Osteoblast (primary cell): ENCODE data around the gene FXYD2. TPM values are rescaled to one million over a fixed set of nuclear protein-coding genes. Genes with fewer than 3 reads are reported as not detected.
A peak's percentile ranks its signal among the peaks of the same experiment; 100 is the strongest.

Source experiments
- DNase-seq: peaks from one replicate; pipeline ENCODE4 v3.0.0; 2011; ENCODE audit warnings: low spot score, mixed read lengths; ENCODE audit not compliant: insufficient read length; ENCODE audit errors: missing footprints
- H2AFZ ChIP-seq: 2 replicates; pipeline ENCODE4 v1.6.0; 2011; ENCODE audit warnings: mild to moderate bottlenecking, low read length
- H3K27ac ChIP-seq: 2 replicates; pipeline ENCODE4 v1.5.1; 2011; ENCODE audit warnings: mild to moderate bottlenecking, low read depth, low read length, moderate library complexity
- H3K27me3 ChIP-seq: 2 replicates; pipeline ENCODE4 v1.6.0; 2012; ENCODE audit warnings: mild to moderate bottlenecking, control low read depth, inconsistent platforms, low read length, moderate library complexity; ENCODE audit not compliant: insufficient read depth
- H3K36me3 ChIP-seq: 2 replicates; pipeline ENCODE4 v1.5.1; 2011; ENCODE audit warnings: mild to moderate bottlenecking, low read length, control low read depth, moderate library complexity; ENCODE audit not compliant: insufficient read depth
- H3K4me1 ChIP-seq: 2 replicates; pipeline ENCODE4 v1.5.1; 2011; ENCODE audit warnings: mild to moderate bottlenecking, low read length, control low read depth, moderate library complexity; ENCODE audit not compliant: insufficient read depth
- H3K4me2 ChIP-seq: 2 replicates; pipeline ENCODE4 v1.6.0; 2011; ENCODE audit warnings: mild to moderate bottlenecking, low read length; ENCODE audit not compliant: insufficient read depth
- H3K4me3 ChIP-seq: fragments of 200-600 bp; sonication (generic); 3 replicates; pipeline ENCODE4 v1.5.1; 2012; ENCODE audit warnings: mild to moderate bottlenecking, low read length, inconsistent platforms; ENCODE audit not compliant: insufficient read depth
- H3K79me2 ChIP-seq: 2 replicates; pipeline ENCODE4 v1.6.0; 2012; ENCODE audit warnings: mild to moderate bottlenecking, low read length, control low read depth, inconsistent platforms; ENCODE audit not compliant: insufficient read depth
- H3K9me3 ChIP-seq: 2 replicates; pipeline ENCODE4 v1.5.1; 2011; ENCODE audit warnings: low read depth, low read length, control low read depth
- H4K20me1 ChIP-seq: 2 replicates; pipeline ENCODE4 v1.6.0; 2012; ENCODE audit warnings: mild to moderate bottlenecking, low read length, control low read depth; ENCODE audit not compliant: insufficient read depth
- CTCF ChIP-seq: IDR thresholded peaks from 2 replicates; pipeline ENCODE4 v1.5.1; 2011; ENCODE audit warnings: mild to moderate bottlenecking, low read depth, low read length, moderate library complexity; ENCODE audit errors: extremely low read depth
- total RNA-seq: library from RNA; depleted of rRNA; stranded (reverse); fragments of >200 nt; gene quantifications from 2 replicates; pipeline ENCODE4 v1.2.3, GENCODE V29; 2012

The FXYD2 gene
- total RNA-seq, 1 donor = not detected

- Histone ChIP-seq H3K27ac (no peak overlapping the region), H3K4me3 (no peak overlapping the region), H4K20me1 (no peaks in the 10 kb centered on the region), H3K79me2 (no peaks in the 10 kb centered on the region), H3K4me2 (no peak overlapping the region), H3K4me1 (no peaks in the 10 kb centered on the region), H3K9me3 (no peaks in the 10 kb centered on the region), H2AFZ (no peak overlapping the region), H3K27me3 (no peaks in the 10 kb centered on the region), H3K36me3 (no peaks in the 10 kb centered on the region)
- TF ChIP-seq CTCF = no peak
- DNase-seq = peak; percentile 46
Measured at GRCh38 chr11:117816846-117817367, 7.6 kb downstream of the FXYD2 start.

- TF ChIP-seq CTCF = no peak
- Histone ChIP-seq H2AFZ (peak overlapping the region; percentile 72), H4K20me1 (no peaks in the 10 kb centered on the region), H3K36me3 (no peaks in the 10 kb centered on the region), H3K9me3 (no peaks in the 10 kb centered on the region), H3K27me3 (no peaks in the 10 kb centered on the region), H3K79me2 (no peaks in the 10 kb centered on the region), H3K4me3 (no peak overlapping the region), H3K4me1 (no peaks in the 10 kb centered on the region), H3K4me2 (no peak overlapping the region), H3K27ac (no peak overlapping the region)
- peak; percentile 85 for DNase-seq
Measured at GRCh38 chr11:117816151-117816741, 8.3 kb downstream of the FXYD2 start.

- H2AFZ ChIP-seq = no peak overlapping the region
- no peaks in the 10 kb centered on the region for H3K79me2 ChIP-seq
- no peaks in the 10 kb centered on the region for H4K20me1 ChIP-seq
Measured at GRCh38 chr11:117815262-117815803, 9.2 kb downstream of the FXYD2 start.

More at GRCh38 chr11:117815262-117815803, 9.2 kb downstream of the FXYD2 start:
- H3K4me3 ChIP-seq = no peak overlapping the region
- TF ChIP-seq CTCF = no peak
- H3K27ac ChIP-seq = no peak overlapping the region
- H3K27me3 ChIP-seq = no peaks in the 10 kb centered on the region
- H3K4me1 ChIP-seq = no peaks in the 10 kb centered on the region
- peak; percentile 27 for DNase-seq
- H3K36me3 ChIP-seq = no peaks in the 10 kb centered on the region
- H3K9me3 ChIP-seq = no peaks in the 10 kb centered on the region
- H3K4me2 ChIP-seq = no peak overlapping the region
